ENCODE measurements around the gene IL6ST.

The IL6ST gene

GRCh38 chr5:56010431-56010830 lies 15.7 kb upstream of the IL6ST start:
- DNase-seq = no peak
- Histone ChIP-seq H3K27ac (no peak overlapping the region), H3K36me3 (no peaks in the 10 kb centered on the region), H3K27me3 (ENCODE audit: insufficient read depth, low read depth, severe bottlenecking) (no peaks in the 10 kb centered on the region), H3K4me3 (ENCODE audit: low read depth, low read length) (no peak overlapping the region), H3K9me3 (ENCODE audit: severe bottlenecking) (no peaks in the 10 kb centered on the region)
- no peak for TF ChIP-seq CTCF (IDR thresholded peaks at IDR 0.05; ENCODE audit: low read depth, low read length)

GRCh38 chr5:56006600-56006999 lies 11.8 kb upstream of the IL6ST start:
- DNase-seq = no peak
- Histone ChIP-seq H3K9me3 (ENCODE audit: severe bottlenecking) (peaks cover 6% of the 10 kb centered on the region), H3K4me3 (ENCODE audit: low read depth, low read length) (no peak overlapping the region), H3K36me3 (no peaks in the 10 kb centered on the region), H3K27me3 (ENCODE audit: insufficient read depth, low read depth, severe bottlenecking) (no peaks in the 10 kb centered on the region), H3K27ac (no peak overlapping the region)
- TF ChIP-seq CTCF (IDR thresholded peaks at IDR 0.05; ENCODE audit: low read depth, low read length) = no peak

GRCh38 chr5:56006094-56006493 lies 11.3 kb upstream of the IL6ST start:
- no peak overlapping the region for H3K4me3 ChIP-seq (ENCODE audit: low read depth, low read length)
- H3K27me3 ChIP-seq (ENCODE audit: insufficient read depth, low read depth, severe bottlenecking) = no peaks in the 10 kb centered on the region
- H3K27ac ChIP-seq = no peak overlapping the region
- H3K9me3 ChIP-seq (ENCODE audit: severe bottlenecking) = peaks cover 6% of the 10 kb centered on the region
- TF ChIP-seq CTCF (IDR thresholded peaks at IDR 0.05; ENCODE audit: low read depth, low read length) = no peak
- no peak for DNase-seq
- no peaks in the 10 kb centered on the region for H3K36me3 ChIP-seq

- H3K4me3 ChIP-seq (ENCODE audit: low read depth, low read length) = no peak overlapping the region
- H3K27me3 ChIP-seq (ENCODE audit: insufficient read depth, low read depth, severe bottlenecking) = no peaks in the 10 kb centered on the region
- H3K27ac ChIP-seq = no peak overlapping the region
- no peaks in the 10 kb centered on the region for H3K36me3 ChIP-seq
- H3K9me3 ChIP-seq (ENCODE audit: severe bottlenecking) = peaks cover 6% of the 10 kb centered on the region
- no peak for DNase-seq
- no peak for TF ChIP-seq CTCF (IDR thresholded peaks at IDR 0.05; ENCODE audit: low read depth, low read length)
Observed at GRCh38 chr5:56004874-56005273, 10.1 kb upstream of the IL6ST start.

GRCh38 chr5:56003679-56004078 lies 8.9 kb upstream of the IL6ST start:
- Histone ChIP-seq H3K27ac (no peak overlapping the region), H3K36me3 (no peaks in the 10 kb centered on the region), H3K27me3 (ENCODE audit: insufficient read depth, low read depth, severe bottlenecking) (no peaks in the 10 kb centered on the region), H3K4me3 (ENCODE audit: low read depth, low read length) (no peak overlapping the region), H3K9me3 (ENCODE audit: severe bottlenecking) (peaks cover 6% of the 10 kb centered on the region)
- no peak for TF ChIP-seq CTCF (IDR thresholded peaks at IDR 0.05; ENCODE audit: low read depth, low read length)
- DNase-seq = no peak

- H3K36me3 ChIP-seq = no peaks in the 10 kb centered on the region
- DNase-seq = peak; percentile 62
- no peak overlapping the region for H3K4me3 ChIP-seq (ENCODE audit: low read depth, low read length)
- H3K27ac ChIP-seq = peak overlapping the region; percentile 41
- peaks cover 6% of the 10 kb centered on the region for H3K9me3 ChIP-seq (ENCODE audit: severe bottlenecking)
- TF ChIP-seq CTCF (IDR thresholded peaks at IDR 0.05; ENCODE audit: low read depth, low read length) = no peak
- no peaks in the 10 kb centered on the region for H3K27me3 ChIP-seq (ENCODE audit: insufficient read depth, low read depth, severe bottlenecking)
Observed at GRCh38 chr5:56003179-56003578, 8.4 kb upstream of the IL6ST start.

Data from WERI-Rb-1 (cell line).